Nephron progenitor cell (in vitro differentiated cells): ENCODE measurements around the gene CAPN3.
"Not testable (repeated sequence)": the region's sequence is repeated elsewhere in the genome, so short reads cannot be mapped to it uniquely, and the experiment has no call there.

Experiments
- DNase-seq: peaks from one replicate; pipeline ENCODE4 v3.0.0; 2021
- H3K27ac Mint-ChIP-seq: 2 replicates; pipeline ENCODE4 v1.8.0; 2021; ENCODE audit warnings: mild to moderate bottlenecking, moderate library complexity, mixed read lengths
- H3K27me3 Mint-ChIP-seq: 2 replicates; pipeline ENCODE4 v1.8.0; 2021; ENCODE audit warnings: mild to moderate bottlenecking, low read depth, mixed read lengths; ENCODE audit not compliant: poor library complexity
- H3K36me3 Mint-ChIP-seq: 2 replicates; pipeline ENCODE4 v1.8.0; 2021; ENCODE audit warnings: low read depth, mixed read lengths
- H3K4me1 Mint-ChIP-seq: 2 replicates; pipeline ENCODE4 v1.8.0; 2021; ENCODE audit warnings: mixed read lengths
- H3K4me3 Mint-ChIP-seq: 2 replicates; pipeline ENCODE4 v1.8.0; 2021; ENCODE audit warnings: mild to moderate bottlenecking, moderate library complexity, mixed read lengths
- H3K9me3 Mint-ChIP-seq: 2 replicates; pipeline ENCODE4 v1.8.0; 2021; ENCODE audit warnings: mild to moderate bottlenecking, moderate library complexity, mixed read lengths
- CTCF ChIP-seq: fragments of 200-600 bp; sonication (generic); IDR thresholded peaks from 2 replicates; pipeline ENCODE4 v1.5.0; 2021; ENCODE audit warnings: antibody characterized with exemption

Gene CAPN3

GRCh38 chr15:42324308-42324707 lies 35.0 kb upstream of the CAPN3 start:
- Mint-ChIP-seq H3K27ac (no peak overlapping the region), H3K27me3 (peaks cover 13% of the 10 kb centered on the region)

GRCh38 chr15:42329161-42329560 lies 30.1 kb upstream of the CAPN3 start:
- Mint-ChIP-seq H3K4me1 (no peaks in the 10 kb centered on the region), H3K27me3 (peaks cover 6% of the 10 kb centered on the region), H3K27ac (no peak overlapping the region), H3K4me3 (no peak overlapping the region), H3K36me3 (peaks cover 4% of the 10 kb centered on the region), H3K9me3 (no peaks in the 10 kb centered on the region)
- DNase-seq: no peak
- TF ChIP-seq CTCF: no peak

More at GRCh38 chr15:42324308-42324707, 35.0 kb upstream of the CAPN3 start:
- no peak overlapping the region for H3K4me3 Mint-ChIP-seq
- no peak for DNase-seq
- peaks cover 5% of the 10 kb centered on the region for H3K4me1 Mint-ChIP-seq
- H3K9me3 Mint-ChIP-seq: no peaks in the 10 kb centered on the region
- no peak for TF ChIP-seq CTCF
- peaks cover 7% of the 10 kb centered on the region for H3K36me3 Mint-ChIP-seq

- H3K27ac Mint-ChIP-seq: no peak overlapping the region
- no peak for TF ChIP-seq CTCF
- H3K27me3 Mint-ChIP-seq: peaks cover 6% of the 10 kb centered on the region
- peaks cover 5% of the 10 kb centered on the region for H3K36me3 Mint-ChIP-seq
- no peak overlapping the region for H3K4me3 Mint-ChIP-seq
- H3K9me3 Mint-ChIP-seq: peaks cover 6% of the 10 kb centered on the region
- DNase-seq: no peak
- H3K4me1 Mint-ChIP-seq: no peaks in the 10 kb centered on the region
These were observed 29.3 kb upstream of the CAPN3 start for GRCh38 chr15:42329992-42330391.

GRCh38 chr15:42331235-42331634 lies 28.1 kb upstream of the CAPN3 start:
- Mint-ChIP-seq H3K27ac (no peak overlapping the region), H3K4me3 (no peak overlapping the region), H3K36me3 (peaks cover 13% of the 10 kb centered on the region), H3K9me3 (peaks cover 18% of the 10 kb centered on the region), H3K4me1 (no peaks in the 10 kb centered on the region), H3K27me3 (peaks cover 6% of the 10 kb centered on the region)
- no peak for TF ChIP-seq CTCF
- DNase-seq: no peak

- TF ChIP-seq CTCF: no peak
- Mint-ChIP-seq H3K4me1 (no peaks in the 10 kb centered on the region), H3K4me3 (no peak overlapping the region), H3K27ac (no peak overlapping the region), H3K36me3 (peaks cover 13% of the 10 kb centered on the region), H3K27me3 (no peaks in the 10 kb centered on the region), H3K9me3 (peaks cover 28% of the 10 kb centered on the region)
- DNase-seq: no peak
These were observed 27.0 kb upstream of the CAPN3 start for GRCh38 chr15:42332331-42332730.

- H3K4me1 Mint-ChIP-seq: no peaks in the 10 kb centered on the region
- no peak for DNase-seq
- H3K27ac Mint-ChIP-seq: no peak overlapping the region
- peaks cover 13% of the 10 kb centered on the region for H3K36me3 Mint-ChIP-seq
- no peaks in the 10 kb centered on the region for H3K27me3 Mint-ChIP-seq
- TF ChIP-seq CTCF: no peak
- H3K4me3 Mint-ChIP-seq: no peak overlapping the region
- H3K9me3 Mint-ChIP-seq: peaks cover 30% of the 10 kb centered on the region
These were observed 24.2 kb upstream of the CAPN3 start for GRCh38 chr15:42335074-42335473.

GRCh38 chr15:42336650-42337049 lies 22.7 kb upstream of the CAPN3 start:
- H3K27ac Mint-ChIP-seq, H3K4me3 Mint-ChIP-seq, H3K27me3 Mint-ChIP-seq, H3K4me1 Mint-ChIP-seq, DNase-seq: not testable (repeated sequence)
- Mint-ChIP-seq H3K9me3 (peaks cover 30% of the 10 kb centered on the region), H3K36me3 (peaks cover 13% of the 10 kb centered on the region)

- H3K4me3 Mint-ChIP-seq, H3K27me3 Mint-ChIP-seq, DNase-seq, H3K27ac Mint-ChIP-seq, H3K4me1 Mint-ChIP-seq: not testable (repeated sequence)
- Mint-ChIP-seq H3K36me3 (peaks cover 13% of the 10 kb centered on the region), H3K9me3 (peaks cover 30% of the 10 kb centered on the region)
These were observed 22.2 kb upstream of the CAPN3 start for GRCh38 chr15:42337104-42337503.
